ENCODE measurements around the gene COQ8B.

The COQ8B gene

GRCh38 chr19:40671404-40671803 is 45.3 kb downstream of the COQ8B start:
- DNase-seq (ENCODE audit: low read depth, low spot score): no peak
- no CpG with 5 or more reads among the region's 9 CpGs for WGBS (ENCODE audit: insufficient coverage, insufficient read length)

DNA sequence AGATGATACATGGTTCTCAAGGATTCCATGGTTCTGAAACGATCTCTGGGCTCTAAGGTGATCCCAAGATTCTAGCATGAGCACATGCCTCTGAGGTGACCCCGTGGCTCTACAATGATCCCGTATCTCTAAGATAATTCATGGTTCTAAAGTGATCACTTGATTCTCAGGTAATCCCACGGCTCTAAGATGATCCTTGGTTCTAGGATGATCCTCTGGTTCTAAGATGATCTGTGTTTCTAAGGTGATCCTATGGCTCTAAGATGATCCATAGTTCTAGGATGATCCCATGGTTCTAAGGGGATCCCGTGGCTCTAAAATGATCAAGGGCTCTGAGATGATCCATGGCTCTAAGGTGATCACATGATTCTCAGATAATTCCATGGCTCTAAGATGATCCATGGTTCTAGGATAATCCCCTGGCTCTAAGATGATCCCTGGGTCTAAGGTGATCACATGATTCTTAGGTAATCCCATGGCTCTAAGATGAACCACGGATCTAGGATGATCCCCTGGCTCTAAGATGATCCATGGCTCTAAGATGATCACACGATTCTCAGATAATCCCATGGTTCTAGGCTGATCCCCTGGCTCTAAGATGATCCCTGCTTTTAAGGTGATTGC is 47.6 kb downstream of the COQ8B start:
- no CpG with 5 or more reads among the region's 7 CpGs for WGBS (ENCODE audit: insufficient coverage, insufficient read length)
- Histone ChIP-seq H3K27ac (ENCODE audit: low read length) (no peak overlapping the region), H3K9me3 (ENCODE audit: control insufficient read depth, insufficient read depth, low read length) (no peaks in the 10 kb centered on the region), H3K4me1 (ENCODE audit: control insufficient read depth, insufficient read depth, low read length) (no peaks in the 10 kb centered on the region), H3K27me3 (ENCODE audit: control insufficient read depth, insufficient read depth, low read length) (no peaks in the 10 kb centered on the region), H3K36me3 (ENCODE audit: control insufficient read depth, insufficient read depth, low read length) (peaks cover 31% of the 10 kb centered on the region), H3K4me3 (ENCODE audit: low read length) (no peak overlapping the region)
- DNase-seq (ENCODE audit: low read depth, low spot score): no peak

More at GRCh38 chr19:40671404-40671803, 45.3 kb downstream of the COQ8B start:
- peaks cover 31% of the 10 kb centered on the region for H3K36me3 ChIP-seq (ENCODE audit: control insufficient read depth, insufficient read depth, low read length)
- no peaks in the 10 kb centered on the region for H3K27me3 ChIP-seq (ENCODE audit: control insufficient read depth, insufficient read depth, low read length)
- H3K4me1 ChIP-seq (ENCODE audit: control insufficient read depth, insufficient read depth, low read length): no peaks in the 10 kb centered on the region
- H3K4me3 ChIP-seq (ENCODE audit: low read length): no peak overlapping the region
- H3K27ac ChIP-seq (ENCODE audit: low read length): no peak overlapping the region
- no peaks in the 10 kb centered on the region for H3K9me3 ChIP-seq (ENCODE audit: control insufficient read depth, insufficient read depth, low read length)

GRCh38 chr19:40667602-40668001 is 49.1 kb downstream of the COQ8B start:
- no peaks in the 10 kb centered on the region for H3K27me3 ChIP-seq (ENCODE audit: control insufficient read depth, insufficient read depth, low read length)
- peaks cover 2% of the 10 kb centered on the region; the same call in 1 of the 2 replicates for H3K4me1 ChIP-seq (ENCODE audit: control insufficient read depth, insufficient read depth, low read length)
- DNase-seq (ENCODE audit: low read depth, low spot score): no peak
- H3K36me3 ChIP-seq (ENCODE audit: control insufficient read depth, insufficient read depth, low read length): peaks cover 21% of the 10 kb centered on the region
- no peak overlapping the region for H3K4me3 ChIP-seq (ENCODE audit: low read length)
- no peaks in the 10 kb centered on the region for H3K9me3 ChIP-seq (ENCODE audit: control insufficient read depth, insufficient read depth, low read length)
- no peak overlapping the region for H3K27ac ChIP-seq (ENCODE audit: low read length)
- no CpG with 5 or more reads among the region's 14 CpGs for WGBS (ENCODE audit: insufficient coverage, insufficient read length)

GRCh38 chr19:40666803-40667438 is 49.8 kb downstream of the COQ8B start:
- peaks cover 16% of the 10 kb centered on the region for H3K36me3 ChIP-seq (ENCODE audit: control insufficient read depth, insufficient read depth, low read length)
- no peak for DNase-seq (ENCODE audit: low read depth, low spot score)
- no peaks in the 10 kb centered on the region for H3K27me3 ChIP-seq (ENCODE audit: control insufficient read depth, insufficient read depth, low read length)
- peaks cover 2% of the 10 kb centered on the region; the same call in 1 of the 2 replicates for H3K4me1 ChIP-seq (ENCODE audit: control insufficient read depth, insufficient read depth, low read length)
- no peaks in the 10 kb centered on the region for H3K9me3 ChIP-seq (ENCODE audit: control insufficient read depth, insufficient read depth, low read length)
- no CpG with 5 or more reads among the region's 14 CpGs for WGBS (ENCODE audit: insufficient coverage, insufficient read length)
- no peak overlapping the region for H3K27ac ChIP-seq (ENCODE audit: low read length)
- H3K4me3 ChIP-seq (ENCODE audit: low read length): no peak overlapping the region

DNA sequence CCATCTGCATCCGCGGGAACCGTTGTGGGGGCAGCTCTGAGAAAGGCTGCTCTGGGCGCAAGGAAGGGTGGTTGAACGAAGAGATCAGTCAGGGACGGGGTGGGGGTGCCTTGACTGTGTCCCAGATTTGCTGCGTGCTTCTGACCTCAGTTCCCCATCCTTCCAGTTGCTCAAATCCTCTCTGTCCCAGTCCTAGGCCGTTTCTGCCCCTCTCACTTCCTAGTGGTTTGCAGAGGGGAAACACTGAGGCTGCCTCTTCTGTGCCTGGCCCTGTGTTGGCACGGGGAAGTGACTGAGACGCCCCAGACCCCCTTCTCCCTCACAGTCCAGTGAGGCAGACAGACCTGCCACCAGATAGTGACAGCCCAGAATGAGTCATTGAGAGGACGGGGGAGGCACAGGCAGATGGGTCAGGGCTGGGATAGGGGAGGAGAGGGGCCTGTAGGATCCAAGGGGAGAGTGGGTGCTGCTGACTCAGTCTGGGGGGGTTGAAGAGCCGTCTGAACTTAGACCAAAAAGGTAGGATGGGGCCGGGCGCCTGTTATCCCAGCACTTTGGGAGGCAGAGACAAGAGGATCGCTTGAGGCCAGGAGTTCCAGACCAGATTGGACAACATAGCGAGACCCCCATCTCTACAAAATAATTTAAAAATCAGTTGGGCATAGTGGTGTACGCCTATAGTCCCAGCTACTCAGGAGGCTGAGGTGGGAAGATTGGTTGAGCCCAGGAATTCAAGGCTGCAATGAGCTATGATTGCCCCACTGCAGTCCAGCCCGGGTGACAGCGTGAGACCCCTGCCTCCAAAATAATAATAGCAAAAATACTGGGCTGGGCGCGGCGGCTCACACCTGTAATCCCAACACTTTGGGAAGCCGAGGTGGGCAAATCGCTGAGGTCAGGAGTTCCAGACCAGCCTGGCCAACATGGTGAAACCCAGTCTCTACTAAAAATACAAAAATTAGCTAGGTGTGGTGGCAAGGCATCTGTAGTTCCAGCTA is 52.7 kb downstream of the COQ8B start:
- Histone ChIP-seq H3K27ac (ENCODE audit: low read length) (no peak overlapping the region), H3K27me3 (ENCODE audit: control insufficient read depth, insufficient read depth, low read length) (no peaks in the 10 kb centered on the region), H3K36me3 (ENCODE audit: control insufficient read depth, insufficient read depth, low read length) (no peaks in the 10 kb centered on the region), H3K9me3 (ENCODE audit: control insufficient read depth, insufficient read depth, low read length) (no peaks in the 10 kb centered on the region), H3K4me3 (ENCODE audit: low read length) (peak overlapping the region; percentile 68; the same call in 1 of the 2 replicates), H3K4me1 (ENCODE audit: control insufficient read depth, insufficient read depth, low read length) (peaks cover 2% of the 10 kb centered on the region; the same call in 1 of the 2 replicates)
- no CpG with 5 or more reads among the region's 24 CpGs for WGBS (ENCODE audit: insufficient coverage, insufficient read length)
- no peak for DNase-seq (ENCODE audit: low read depth, low spot score)

DNA sequence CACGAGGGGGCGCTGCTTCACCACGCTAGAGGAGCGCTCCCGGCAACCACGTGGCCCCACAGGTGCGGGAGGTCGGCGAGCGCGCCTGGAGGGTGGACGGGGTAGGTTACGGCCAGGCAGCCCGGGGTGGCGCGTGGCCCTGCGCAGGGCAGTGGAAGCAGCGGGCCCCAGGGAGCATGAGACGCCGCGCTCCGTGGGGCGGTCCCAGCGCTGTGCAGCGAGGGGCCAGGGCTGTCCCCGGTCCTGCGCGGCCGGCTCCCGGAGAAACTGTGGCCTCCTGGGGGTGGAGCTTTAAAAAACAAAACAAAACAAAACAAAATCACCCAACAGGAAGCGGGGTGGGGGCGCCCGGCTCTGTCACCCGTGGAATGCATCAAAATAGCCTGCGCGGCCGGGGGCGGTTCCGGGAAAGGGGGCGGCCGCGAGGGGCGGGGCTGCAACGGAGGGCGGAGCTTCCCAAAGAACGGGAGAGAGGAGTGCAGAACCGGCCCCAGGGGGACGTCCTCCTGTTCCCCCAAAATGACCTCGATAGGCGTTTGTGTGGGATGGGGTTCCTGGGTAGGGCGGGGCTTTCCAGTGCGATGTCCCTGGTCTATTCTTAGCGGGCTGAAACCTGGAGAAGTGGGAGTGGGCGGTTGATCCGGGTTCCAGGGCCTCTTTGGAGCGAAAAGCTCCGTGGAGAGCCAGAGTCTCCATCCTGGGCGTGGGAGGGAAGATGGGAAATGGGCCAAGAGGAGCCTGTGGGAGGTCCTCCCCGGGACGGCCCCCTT is 53.6 kb downstream of the COQ8B start:
- no CpG with 5 or more reads among the region's 60 CpGs for WGBS (ENCODE audit: insufficient coverage, insufficient read length)
- peak; percentile 85 for DNase-seq (ENCODE audit: low read depth, low spot score)
- no peaks in the 10 kb centered on the region for H3K36me3 ChIP-seq (ENCODE audit: control insufficient read depth, insufficient read depth, low read length)
- no peaks in the 10 kb centered on the region for H3K27me3 ChIP-seq (ENCODE audit: control insufficient read depth, insufficient read depth, low read length)
- no peaks in the 10 kb centered on the region for H3K9me3 ChIP-seq (ENCODE audit: control insufficient read depth, insufficient read depth, low read length)
- H3K4me3 ChIP-seq (ENCODE audit: low read length): peak overlapping the region; percentile 68; the same call in 1 of the 2 replicates
- H3K4me1 ChIP-seq (ENCODE audit: control insufficient read depth, insufficient read depth, low read length): peaks cover 2% of the 10 kb centered on the region; the same call in 1 of the 2 replicates
- no peak overlapping the region for H3K27ac ChIP-seq (ENCODE audit: low read length)

DNA sequence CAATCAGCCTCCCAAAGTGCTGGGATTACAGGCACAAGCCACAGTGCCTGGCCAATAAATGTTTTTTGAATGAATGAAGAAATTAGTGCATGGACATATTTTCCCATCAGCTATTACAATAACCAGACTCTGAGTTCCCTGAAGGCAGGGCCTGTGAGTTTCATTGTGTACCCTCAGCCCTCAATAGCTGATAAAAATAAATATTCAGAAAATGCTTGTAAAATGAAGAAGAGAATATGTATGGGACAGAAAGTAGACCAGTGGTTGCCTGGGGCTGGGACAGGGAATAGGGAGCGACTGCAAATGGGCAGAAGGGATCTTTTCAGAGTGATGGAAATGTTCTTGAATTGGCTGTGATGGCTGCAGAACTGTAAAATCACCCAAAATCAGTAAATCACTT is 55.1 kb downstream of the COQ8B start:
- H3K27me3 ChIP-seq (ENCODE audit: control insufficient read depth, insufficient read depth, low read length): no peaks in the 10 kb centered on the region
- no peak overlapping the region for H3K4me3 ChIP-seq (ENCODE audit: low read length)
- no peaks in the 10 kb centered on the region for H3K9me3 ChIP-seq (ENCODE audit: control insufficient read depth, insufficient read depth, low read length)
- WGBS (ENCODE audit: insufficient coverage, insufficient read length): no CpG with 5 or more reads among the region's 1 CpG
- DNase-seq (ENCODE audit: low read depth, low spot score): no peak
- peaks cover 2% of the 10 kb centered on the region; the same call in 1 of the 2 replicates for H3K4me1 ChIP-seq (ENCODE audit: control insufficient read depth, insufficient read depth, low read length)
- no peaks in the 10 kb centered on the region for H3K36me3 ChIP-seq (ENCODE audit: control insufficient read depth, insufficient read depth, low read length)
- no peak overlapping the region for H3K27ac ChIP-seq (ENCODE audit: low read length)

- Histone ChIP-seq H3K4me3 (ENCODE audit: low read length) (no peak overlapping the region), H3K27me3 (ENCODE audit: control insufficient read depth, insufficient read depth, low read length) (peaks cover 1% of the 10 kb centered on the region; the same call in 1 of the 2 replicates), H3K36me3 (ENCODE audit: control insufficient read depth, insufficient read depth, low read length) (no peaks in the 10 kb centered on the region), H3K4me1 (ENCODE audit: control insufficient read depth, insufficient read depth, low read length) (peaks cover 2% of the 10 kb centered on the region; the same call in 1 of the 2 replicates), H3K27ac (ENCODE audit: low read length) (no peak overlapping the region), H3K9me3 (ENCODE audit: control insufficient read depth, insufficient read depth, low read length) (no peaks in the 10 kb centered on the region)
- WGBS (ENCODE audit: insufficient coverage, insufficient read length): no CpG with 5 or more reads among the region's 11 CpGs
- no peak for DNase-seq (ENCODE audit: low read depth, low spot score)
Observed at GRCh38 chr19:40659566-40659965, 57.1 kb downstream of the COQ8B start.

DNA sequence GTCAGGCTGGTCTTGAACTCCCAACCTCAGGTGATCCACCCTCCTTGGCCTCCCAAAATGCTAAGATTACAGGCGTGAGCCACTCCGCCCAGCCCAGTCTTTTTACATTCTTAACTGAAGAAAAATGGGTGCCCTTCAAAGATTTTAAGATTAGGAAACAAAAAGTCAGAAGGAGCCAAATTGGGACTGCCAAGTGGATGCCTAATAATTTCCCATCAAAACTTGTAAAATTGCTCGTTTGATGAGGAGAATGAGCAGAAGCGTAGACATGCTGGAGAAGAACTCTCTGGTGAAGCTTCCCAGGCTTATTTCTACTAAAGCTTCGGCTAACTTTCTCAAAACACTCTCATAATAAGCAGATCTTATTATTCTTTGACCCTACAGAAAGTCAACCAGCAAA is 57.6 kb downstream of the COQ8B start:
- DNase-seq (ENCODE audit: low read depth, low spot score): no peak
- Histone ChIP-seq H3K36me3 (ENCODE audit: control insufficient read depth, insufficient read depth, low read length) (no peaks in the 10 kb centered on the region), H3K27me3 (ENCODE audit: control insufficient read depth, insufficient read depth, low read length) (peaks cover 1% of the 10 kb centered on the region; the same call in 1 of the 2 replicates), H3K4me3 (ENCODE audit: low read length) (no peak overlapping the region), H3K4me1 (ENCODE audit: control insufficient read depth, insufficient read depth, low read length) (peaks cover 2% of the 10 kb centered on the region; the same call in 1 of the 2 replicates), H3K27ac (ENCODE audit: low read length) (no peak overlapping the region), H3K9me3 (ENCODE audit: control insufficient read depth, insufficient read depth, low read length) (no peaks in the 10 kb centered on the region)
- WGBS (ENCODE audit: insufficient coverage, insufficient read length): no CpG with 5 or more reads among the region's 5 CpGs
